Naive thymus-derived CD4-positive, alpha-beta T cell (primary cell): Measurements from ENCODE around the gene SBNO1. TPM values are rescaled to one million over a fixed set of nuclear protein-coding genes. Genes with fewer than 3 reads are reported as not detected.

Experiments
- ATAC-seq: fragments of 150-1000 bp; cut with Tn5 transposase; 2 replicates; pipeline ENCODE4 v1.10.0; 2021; ENCODE audit warnings: mild to moderate bottlenecking, moderate library complexity
- CTCF ChIA-PET: fragments of 350-600 bp; sonication (Branson Sonifier 250); formaldehyde crosslinking; loops from one replicate; lab custom pipeline; 2021; ENCODE audit warnings: antibody characterized with exemption; lab: Charles Lee
- POLR2A ChIA-PET: fragments of 350-600 bp; sonication (Branson Sonifier 250); formaldehyde crosslinking; loops from one replicate; lab custom pipeline; 2021; ENCODE audit warnings: antibody characterized with exemption, inconsistent platforms; lab: Charles Lee
- DNase-seq, 9 donors: peaks; one replicate each; pipeline versions ENCODE4 v3.0.0 to v3.0.0-alpha.2; 2020 to 2022; ENCODE audit warnings: mixed read lengths in 1 of 9
- H3K27ac ChIP-seq: one replicate; pipeline ENCODE4 v1.7.0; 2013; ENCODE audit warnings: mild to moderate bottlenecking, low read depth, low read length, moderate library complexity
- H3K27me3 ChIP-seq, 2 donors: one replicate each; pipeline ENCODE4 v1.7.0; 2013; ENCODE audit warnings: low read length in 2 of 2, mild to moderate bottlenecking in 2 of 2, moderate library complexity in 2 of 2; ENCODE audit not compliant: control insufficient read depth in 2 of 2, insufficient read depth in 2 of 2
- H3K36me3 ChIP-seq, 3 experiments: 1 replicate in 2 of 3; 2 replicates in 1 of 3; pipeline ENCODE4 v1.7.0; 2013; ENCODE audit warnings: low read length in 3 of 3, mild to moderate bottlenecking in 3 of 3, moderate library complexity in 1 of 3; ENCODE audit not compliant: insufficient read depth in 3 of 3, control insufficient read depth in 2 of 3
- H3K4me1 ChIP-seq, 2 donors: one replicate each; pipeline ENCODE4 v1.7.0; 2013; ENCODE audit warnings: low read length in 2 of 2, mild to moderate bottlenecking in 2 of 2, moderate library complexity in 1 of 2; ENCODE audit not compliant: control insufficient read depth in 2 of 2, insufficient read depth in 2 of 2
- H3K4me3 ChIP-seq: 2 replicates; pipeline ENCODE4 v1.7.0; 2013; ENCODE audit warnings: mild to moderate bottlenecking, low read length
- H3K9me3 ChIP-seq, 3 experiments: 1 replicate in 2 of 3; 2 replicates in 1 of 3; pipeline ENCODE4 v1.7.0; 2013; ENCODE audit warnings: low read length in 3 of 3; ENCODE audit not compliant: control insufficient read depth in 2 of 3
- H3K27ac Mint-ChIP-seq, 9 donors: one replicate each; pipeline ENCODE4 v1.8.0; 2020 to 2022; ENCODE audit warnings: mixed read lengths in 9 of 9, mild to moderate bottlenecking in 8 of 9, moderate library complexity in 5 of 9, inconsistent platforms in 2 of 9
- H3K27me3 Mint-ChIP-seq, 5 donors: one replicate each; pipeline ENCODE4 v1.8.0; 2021 to 2022; ENCODE audit warnings: mixed read lengths in 5 of 5, mild to moderate bottlenecking in 1 of 5
- H3K36me3 Mint-ChIP-seq, 5 donors: one replicate each; pipeline ENCODE4 v1.8.0; 2020 to 2022; ENCODE audit warnings: mixed read lengths in 5 of 5, mild to moderate bottlenecking in 3 of 5, inconsistent platforms in 1 of 5
- H3K4me1 Mint-ChIP-seq, 7 donors: one replicate each; pipeline ENCODE4 v1.8.0; 2020 to 2022; ENCODE audit warnings: mixed read lengths in 7 of 7, mild to moderate bottlenecking in 3 of 7, inconsistent platforms in 1 of 7
- H3K4me3 Mint-ChIP-seq, 10 donors: one replicate each; pipeline ENCODE4 v1.8.0; 2020 to 2022; ENCODE audit warnings: mild to moderate bottlenecking in 10 of 10, mixed read lengths in 10 of 10, moderate library complexity in 6 of 10, inconsistent platforms in 2 of 10
- H3K9me3 Mint-ChIP-seq, 11 donors: one replicate each; pipeline ENCODE4 v1.8.0; 2020 to 2022; ENCODE audit warnings: mixed read lengths in 11 of 11, mild to moderate bottlenecking in 4 of 11, inconsistent platforms in 1 of 11, moderate library complexity in 1 of 11
- intact Hi-C, 2 donors: fragments of 100-400 bp; cut with micrococcal nuclease; formaldehyde crosslinking; loops; one replicate each; pipeline ENCODE4 v1.15.1; 2023
- polyA plus RNA-seq, 2 donors: library from polyadenylated mRNA; unstranded; fragments of 300-500 nt; fragmentation: Illumina TruSeq; gene quantifications; one replicate each; pipeline ENCODE4 v1.2.3, GENCODE V29; 2021
- total RNA-seq, 6 experiments: library from RNA in 5 of 6; stranded (reverse) in 5 of 6; gene quantifications; 1 replicate in 5 of 6; 2 replicates in 1 of 6; pipeline ENCODE4 v1.2.3 and lab custom pipeline; 2021 to 2026

Gene SBNO1
- total and polyA plus RNA-seq, 7 experiments from 2014 or later = 30.1 to 49.9 (median 34.0) TPM

GRCh38 chr12:123265851-123266678, 98.6 kb downstream of the SBNO1 start:
- ATAC-seq = no peak
- Mint-ChIP-seq H3K27ac (no peak overlapping the region), H3K9me3 (no peaks in the 10 kb centered on the region), H3K4me3 (no peak overlapping the region), H3K4me1 (peaks cover 7 to 33% (median 21%) of the 10 kb centered on the region in 7 donors), H3K27me3 (no peaks in the 10 kb centered on the region), H3K36me3 (peaks cover 0 to 5% (median 0%) of the 10 kb centered on the region in 5 donors)
- Histone ChIP-seq H3K27ac (no peak overlapping the region), H3K27me3 (no peaks in the 10 kb centered on the region), H3K4me3 (no peak overlapping the region), H3K36me3 (no peaks in the 10 kb centered on the region), H3K4me1 (peaks cover 8 to 18% of the 10 kb centered on the region in 2 donors), H3K9me3 (no peaks in the 10 kb centered on the region)
- CTCF ChIA-PET = no interaction called here
- POLR2A ChIA-PET = no interaction called here
- intact Hi-C loops = no loop called here
- DNase-seq = no peak

GRCh38 chr12:123264642-123265041, 100.0 kb downstream of the SBNO1 start:
- POLR2A ChIA-PET = interaction anchor here (0.5 kb wide), 1 partner anchor 72 kb away, joined by 6 read pairs; no protein-coding TSS in a partner anchor
- H3K27ac ChIP-seq = no peak overlapping the region
- DNase-seq (no peak), ATAC-seq (no peak)
- CTCF ChIA-PET = interaction anchor here (0.7 kb wide), 1 partner anchor 17 kb away, joined by 5 read pairs; no protein-coding TSS in a partner anchor
- H3K27me3 ChIP-seq = no peaks in the 10 kb centered on the region
- no peaks in the 10 kb centered on the region for H3K36me3 ChIP-seq
- Mint-ChIP-seq H3K4me1 (peaks cover 6 to 25% (median 14%) of the 10 kb centered on the region in 7 donors), H3K4me3 (no peak overlapping the region), H3K9me3 (no peaks in the 10 kb centered on the region), H3K27me3 (no peaks in the 10 kb centered on the region), H3K36me3 (peaks cover 0 to 5% (median 0%) of the 10 kb centered on the region in 5 donors), H3K27ac (peak overlapping the region in 3 of 9 donors; percentile 34 to 55 (median 42))
- H3K4me1 ChIP-seq = peaks cover 0 to 8% of the 10 kb centered on the region in 2 donors
- H3K4me3 ChIP-seq = no peak overlapping the region
- H3K9me3 ChIP-seq = no peaks in the 10 kb centered on the region
- intact Hi-C loops = no loop called here

GRCh38 chr12:123263196-123263817, 101.3 kb downstream of the SBNO1 start:
- no peak overlapping the region for H3K27ac ChIP-seq
- no peaks in the 10 kb centered on the region for H3K27me3 Mint-ChIP-seq
- DNase-seq (no peak), ATAC-seq (no peak)
- no peaks in the 10 kb centered on the region for H3K9me3 ChIP-seq
- peaks cover 0 to 5% (median 0%) of the 10 kb centered on the region in 5 donors for H3K36me3 Mint-ChIP-seq
- no peaks in the 10 kb centered on the region for H3K9me3 Mint-ChIP-seq
- POLR2A ChIA-PET = no interaction called here
- H3K27me3 ChIP-seq = no peaks in the 10 kb centered on the region
- no peaks in the 10 kb centered on the region for H3K4me1 ChIP-seq
- intact Hi-C loops = no loop called here
- H3K4me3 ChIP-seq = no peak overlapping the region
- CTCF ChIA-PET = interaction anchor here (0.6 kb wide), 1 partner anchor 48 kb away, joined by 4 read pairs; no protein-coding TSS in a partner anchor
- H3K27ac Mint-ChIP-seq = peak overlapping the region in 2 of 9 donors; percentile 34 to 43
- H3K36me3 ChIP-seq = peaks cover 0 to 11% (median 4%) of the 10 kb centered on the region in 3 experiments
- H3K4me3 Mint-ChIP-seq = no peak overlapping the region
- peaks cover 0 to 14% (median 6%) of the 10 kb centered on the region in 7 donors for H3K4me1 Mint-ChIP-seq

GRCh38 chr12:123261196-123261595, 103.5 kb downstream of the SBNO1 start:
- Mint-ChIP-seq H3K9me3 (no peaks in the 10 kb centered on the region), H3K27ac (peak overlapping the region in 3 of 9 donors; percentile 3 to 75 (median 4)), H3K36me3 (peaks cover 0 to 16% (median 5%) of the 10 kb centered on the region in 5 donors), H3K27me3 (no peaks in the 10 kb centered on the region), H3K4me1 (peaks cover 0 to 9% (median 0%) of the 10 kb centered on the region in 7 donors), H3K4me3 (no peak overlapping the region)
- ATAC-seq (no peak), DNase-seq (no peak)
- no peaks in the 10 kb centered on the region for H3K9me3 ChIP-seq
- ChIA-PET CTCF (interaction anchor here (0.6 kb wide), 1 partner anchor 175 kb away, joined by 3 read pairs; the partner anchor contains the start of gene RILPL2), POLR2A (interaction anchor here (0.7 kb wide), 1 partner anchor 191 kb away, joined by 4 read pairs; no protein-coding TSS in a partner anchor)
- H3K27ac ChIP-seq = no peak overlapping the region
- no peaks in the 10 kb centered on the region for H3K4me1 ChIP-seq
- no peak overlapping the region for H3K4me3 ChIP-seq
- H3K27me3 ChIP-seq = no peaks in the 10 kb centered on the region
- peaks cover 0 to 28% (median 4%) of the 10 kb centered on the region in 3 experiments for H3K36me3 ChIP-seq
- intact Hi-C loops = no loop called here

- H3K27ac ChIP-seq = no peak overlapping the region
- no peaks in the 10 kb centered on the region for H3K27me3 ChIP-seq
- Mint-ChIP-seq H3K36me3 (peaks cover 0 to 21% (median 5%) of the 10 kb centered on the region in 5 donors), H3K4me1 (peaks cover 0 to 9% (median 0%) of the 10 kb centered on the region in 7 donors), H3K9me3 (no peaks in the 10 kb centered on the region), H3K27me3 (no peaks in the 10 kb centered on the region), H3K4me3 (no peak overlapping the region), H3K27ac (peak overlapping the region in 3 of 9 donors; percentile 3 to 40 (median 28))
- no peak for DNase-seq
- POLR2A ChIA-PET = no interaction called here
- intact Hi-C loops = no loop called here
- no peak for ATAC-seq
- no peaks in the 10 kb centered on the region for H3K4me1 ChIP-seq
- H3K9me3 ChIP-seq = no peaks in the 10 kb centered on the region
- peaks cover 0 to 38% (median 4%) of the 10 kb centered on the region in 3 experiments for H3K36me3 ChIP-seq
- CTCF ChIA-PET = interaction anchor here (0.6 kb wide), 1 partner anchor 349 kb away, joined by 4 read pairs; no protein-coding TSS in a partner anchor
- H3K4me3 ChIP-seq = no peak overlapping the region
These were observed 104.6 kb downstream of the SBNO1 start for GRCh38 chr12:123260081-123260480.

GRCh38 chr12:123258593-123258992, 106.1 kb downstream of the SBNO1 start:
- Mint-ChIP-seq H3K27me3 (no peaks in the 10 kb centered on the region), H3K9me3 (no peaks in the 10 kb centered on the region), H3K4me3 (no peak overlapping the region), H3K27ac (no peak overlapping the region), H3K4me1 (peaks cover 0 to 6% (median 2%) of the 10 kb centered on the region in 7 donors), H3K36me3 (peaks cover 2 to 28% (median 6%) of the 10 kb centered on the region in 5 donors)
- H3K9me3 ChIP-seq = no peaks in the 10 kb centered on the region
- no peak for ATAC-seq
- no peaks in the 10 kb centered on the region for H3K27me3 ChIP-seq
- intact Hi-C loops = no loop called here
- no peak for DNase-seq
- no peaks in the 10 kb centered on the region for H3K4me1 ChIP-seq
- H3K36me3 ChIP-seq = peaks cover 0 to 53% (median 4%) of the 10 kb centered on the region in 3 experiments
- H3K27ac ChIP-seq = no peak overlapping the region
- CTCF ChIA-PET = no interaction called here
- no peak overlapping the region for H3K4me3 ChIP-seq
- POLR2A ChIA-PET = interaction anchor here (0.6 kb wide), 2 partner anchors 33 to 365 kb away, joined by 3 read pairs; no protein-coding TSS in a partner anchor
